ENCODE data around the gene P2RY11.

P2RY11 gene

GRCh38 chr19:10095948-10096614 lies 15.4 kb upstream of the P2RY11 start:
- no peaks in the 10 kb centered on the region for H3K27me3 ChIP-seq (replicated peaks)
- no peak overlapping the region for H3K27ac ChIP-seq
- peaks cover 5% of the 10 kb centered on the region for H3K36me3 ChIP-seq (replicated peaks)
- TF ChIP-seq CTCF (IDR thresholded peaks at IDR 0.05; ENCODE audit: low read depth, low read length, missing control alignments), result no peak
- in situ Hi-C loops (cut with HindIII; ENCODE audit: low pct_ligation_motif_present, low sequenced_read_pairs), result no loop called here
- DNase-seq, result peak; percentile 73
- H3K4me3 ChIP-seq (ENCODE audit: low read depth, low read length), result peak overlapping the region; percentile 40

GRCh38 chr19:10096615-10096963 lies 14.9 kb upstream of the P2RY11 start:
- DNase-seq, result no peak
- in situ Hi-C loops (cut with HindIII; ENCODE audit: low pct_ligation_motif_present, low sequenced_read_pairs), result no loop called here
- no peaks in the 10 kb centered on the region for H3K27me3 ChIP-seq (replicated peaks)
- peak overlapping the region; percentile 40 for H3K4me3 ChIP-seq (ENCODE audit: low read depth, low read length)
- peaks cover 3% of the 10 kb centered on the region for H3K36me3 ChIP-seq (replicated peaks)
- H3K27ac ChIP-seq, result no peak overlapping the region
- no peak for TF ChIP-seq CTCF (IDR thresholded peaks at IDR 0.05; ENCODE audit: low read depth, low read length, missing control alignments)

GRCh38 chr19:10100163-10100785 lies 11.2 kb upstream of the P2RY11 start:
- H3K27me3 ChIP-seq (replicated peaks), result no peaks in the 10 kb centered on the region
- H3K36me3 ChIP-seq (replicated peaks), result no peaks in the 10 kb centered on the region
- H3K4me3 ChIP-seq (ENCODE audit: low read depth, low read length), result no peak overlapping the region
- DNase-seq, result no peak
- in situ Hi-C loops (cut with HindIII; ENCODE audit: low pct_ligation_motif_present, low sequenced_read_pairs), result no loop called here
- no peak overlapping the region for H3K27ac ChIP-seq
- no peak for TF ChIP-seq CTCF (IDR thresholded peaks at IDR 0.05; ENCODE audit: low read depth, low read length, missing control alignments)

GRCh38 chr19:10102787-10103236 lies 8.7 kb upstream of the P2RY11 start:
- H3K36me3 ChIP-seq (replicated peaks), result peaks cover 8% of the 10 kb centered on the region
- no peak overlapping the region for H3K4me3 ChIP-seq (ENCODE audit: low read depth, low read length)
- no peaks in the 10 kb centered on the region for H3K27me3 ChIP-seq (replicated peaks)
- TF ChIP-seq CTCF (IDR thresholded peaks at IDR 0.05; ENCODE audit: low read depth, low read length, missing control alignments), result no peak
- no peak overlapping the region for H3K27ac ChIP-seq
- in situ Hi-C loops (cut with HindIII; ENCODE audit: low pct_ligation_motif_present, low sequenced_read_pairs), result no loop called here
- no peak for DNase-seq

- Histone ChIP-seq H3K27ac (no peak overlapping the region), H3K27me3 (replicated peaks) (no peaks in the 10 kb centered on the region), H3K36me3 (replicated peaks) (peaks cover 15% of the 10 kb centered on the region), H3K4me3 (ENCODE audit: low read depth, low read length) (no peak overlapping the region)
- in situ Hi-C loops (cut with HindIII; ENCODE audit: low pct_ligation_motif_present, low sequenced_read_pairs), result no loop called here
- no peak for TF ChIP-seq CTCF (IDR thresholded peaks at IDR 0.05; ENCODE audit: low read depth, low read length, missing control alignments)
- no peak for DNase-seq
These were observed 7.4 kb upstream of the P2RY11 start for GRCh38 chr19:10104130-10104513.

Measured in brain microvascular endothelial cell (primary cell).